Mucosa of descending colon (tissue), 3 donors: ENCODE measurements around the gene FOXP1. TPM values are rescaled to one million over a fixed set of nuclear protein-coding genes. Genes with fewer than 3 reads are reported as not detected.

Source experiments
- ATAC-seq: fragments of 200-7000 bp; cut with Tn5 transposase; one replicate; pipeline ENCODE4 v1.9.1; 2020; ENCODE audit warnings: mild to moderate bottlenecking, moderate library complexity
- DNase-seq, 3 donors: peaks; one replicate each; pipeline ENCODE4 v3.0.0-alpha.2; 2020
- H3K36me3 ChIP-seq: fragments of 200-600 bp; one replicate; pipeline ENCODE4 v1.8.0; 2021; ENCODE audit warnings: low read depth, mild to moderate bottlenecking
- H3K4me1 ChIP-seq: fragments of 200-600 bp; one replicate; pipeline ENCODE4 v1.8.0; 2021; ENCODE audit warnings: low read depth, mild to moderate bottlenecking
- H3K4me3 ChIP-seq: fragments of 200-600 bp; one replicate; pipeline ENCODE4 v1.8.0; 2021; ENCODE audit warnings: mild to moderate bottlenecking
- H3K9me3 ChIP-seq: fragments of 200-600 bp; one replicate; pipeline ENCODE4 v1.8.0; 2021; ENCODE audit warnings: mild to moderate bottlenecking
- CTCF ChIP-seq: fragments of 200-600 bp; IDR thresholded peaks from one replicate; pipeline ENCODE4 v1.8.0; 2022; ENCODE audit warnings: antibody characterized with exemption, mild to moderate bottlenecking
- intact Hi-C, 2 donors: fragments of 100-400 bp; cut with DNase I in 1 of 2; cut with micrococcal nuclease in 1 of 2; formaldehyde crosslinking; loops; one replicate each; pipeline versions ENCODE4 v1.11.0 to v1.11.1; 2022; cut with DNase I, micrococcal nuclease
- total RNA-seq, 3 donors: library from RNA; stranded (reverse); fragmentation: NEBNext Ultra II Directional in 2 of 3; extraction: Animal tissue kit (Norgen Biotek cat#: 25700) in 2 of 3; gene quantifications; one replicate each; pipeline versions ENCODE4 v1.2.1 to v1.2.4, GENCODE V29; 2021 to 2023
- donor health status: DM: no; HTN: no; CAD: no; lungs with moderate emphysema.
- donor health status: DM: no; HTN: no; CAD: no.
- donor health status: DM: no; HTN: yes; CAD: no.

Gene FOXP1
- total RNA-seq, 3 donors from 2014 or later, result 133 to 217 (median 214) TPM

GRCh38 chr3:71310980-71311660, 272.4 kb downstream of the FOXP1 start:
- no peaks in the 10 kb centered on the region for H3K36me3 ChIP-seq
- no peak for TF ChIP-seq CTCF
- H3K4me3 ChIP-seq, result no peak overlapping the region
- DNase-seq (no peak), ATAC-seq (peak; percentile 18)
- peaks cover 2% of the 10 kb centered on the region for H3K4me1 ChIP-seq
- no peaks in the 10 kb centered on the region for H3K9me3 ChIP-seq
- intact Hi-C loops, result loop anchor here in 1 of 2 donors (10.0 kb wide), 1 partner anchor 274 kb away; the partner anchor contains the start of gene FOXP1

GRCh38 chr3:71310359-71310979, 273.1 kb downstream of the FOXP1 start:
- Histone ChIP-seq H3K36me3 (no peaks in the 10 kb centered on the region), H3K9me3 (no peaks in the 10 kb centered on the region), H3K4me1 (peaks cover 7% of the 10 kb centered on the region), H3K4me3 (no peak overlapping the region)
- peak; percentile 48 for ATAC-seq
- intact Hi-C loops, result loop anchor here in 1 of 2 donors (10.0 kb wide), 1 partner anchor 274 kb away; the partner anchor contains the start of gene FOXP1
- TF ChIP-seq CTCF, result no peak
- DNase-seq, result peak in 1 of 3 donors; percentile 16

GRCh38 chr3:71309886-71310285, 273.6 kb downstream of the FOXP1 start:
- TF ChIP-seq CTCF, result no peak
- intact Hi-C loops, result loop anchor here in 1 of 2 donors (10.0 kb wide), 2 partner anchors 185 to 275 kb away; partner anchors contain the start of gene FOXP1
- DNase-seq, result no peak
- Histone ChIP-seq H3K9me3 (no peaks in the 10 kb centered on the region), H3K4me1 (peaks cover 7% of the 10 kb centered on the region), H3K4me3 (no peak overlapping the region), H3K36me3 (no peaks in the 10 kb centered on the region)
- no peak for ATAC-seq

- Histone ChIP-seq H3K9me3 (no peaks in the 10 kb centered on the region), H3K4me3 (no peak overlapping the region), H3K36me3 (no peaks in the 10 kb centered on the region), H3K4me1 (peaks cover 7% of the 10 kb centered on the region)
- intact Hi-C loops, result loop anchor here in 1 of 2 donors (10.0 kb wide), 1 partner anchor 185 kb away; no protein-coding TSS in a partner anchor
- ATAC-seq, result no peak
- no peak for DNase-seq
- TF ChIP-seq CTCF, result no peak
Observed at GRCh38 chr3:71309342-71309741, 274.2 kb downstream of the FOXP1 start.

GRCh38 chr3:71308836-71309235, 274.7 kb downstream of the FOXP1 start:
- intact Hi-C loops, result loop anchor here in 1 of 2 donors (10.0 kb wide), 1 partner anchor 184 kb away; no protein-coding TSS in a partner anchor
- ATAC-seq (no peak), DNase-seq (no peak)
- no peak for TF ChIP-seq CTCF
- H3K4me1 ChIP-seq, result peaks cover 7% of the 10 kb centered on the region
- no peak overlapping the region for H3K4me3 ChIP-seq
- H3K9me3 ChIP-seq, result no peaks in the 10 kb centered on the region
- H3K36me3 ChIP-seq, result no peaks in the 10 kb centered on the region
